GM13977 (cell line): ENCODE results near the gene OR1I1.
A peak's percentile ranks its signal among the peaks of the same experiment; 100 is the strongest.
"Not testable (repeated sequence)": the region's sequence is repeated elsewhere in the genome, so short reads cannot be mapped to it uniquely, and the experiment has no call there.

Source experiments
- DNase-seq: peaks from one replicate; pipeline ENCODE4 v3.0.0; 2012; ENCODE audit warnings: low spot score
- in situ Hi-C: fragments of 300-500 bp; cut with MboI; formaldehyde crosslinking; loops from one replicate; pipeline ENCODE4 v1.12.0; 2022; ENCODE audit warnings: low sequenced_read_pairs, low pct_unique_long_range_greater_than_20kb, mixed read lengths, inconsistent platforms; ENCODE audit not compliant: unreplicated experiment
- TF ChIP-seq, protein P1 (sequence below): IDR thresholded peaks from 2 replicates; pipeline ENCODE4 v1.5.1; 2012; ENCODE audit warnings: mild to moderate bottlenecking, control low read depth; ENCODE audit not compliant: insufficient read depth; ENCODE audit errors: extremely low read depth, missing control alignments

Gene OR1I1

DNA sequence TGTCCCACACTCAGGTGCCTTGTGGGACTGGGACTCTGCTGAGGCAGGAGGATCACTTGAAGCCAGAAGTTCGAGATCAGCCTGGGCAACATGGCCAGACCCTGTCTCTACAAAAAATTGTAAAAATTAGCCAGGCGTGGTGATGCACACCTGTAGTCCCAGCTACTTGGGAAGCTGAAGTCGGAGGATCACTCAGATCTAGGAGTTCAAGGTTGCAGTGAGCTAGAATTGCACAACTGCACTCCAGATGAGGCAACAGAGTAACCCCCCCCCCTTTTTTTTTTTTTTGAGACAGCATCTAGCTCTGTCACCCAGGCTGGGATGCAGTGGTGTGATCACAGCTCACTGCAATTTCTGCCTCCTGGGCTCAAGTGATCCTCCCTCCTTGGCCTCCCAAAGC is 14.2 kb downstream of the OR1I1 start:
- TF ChIP-seq, protein P1, sequence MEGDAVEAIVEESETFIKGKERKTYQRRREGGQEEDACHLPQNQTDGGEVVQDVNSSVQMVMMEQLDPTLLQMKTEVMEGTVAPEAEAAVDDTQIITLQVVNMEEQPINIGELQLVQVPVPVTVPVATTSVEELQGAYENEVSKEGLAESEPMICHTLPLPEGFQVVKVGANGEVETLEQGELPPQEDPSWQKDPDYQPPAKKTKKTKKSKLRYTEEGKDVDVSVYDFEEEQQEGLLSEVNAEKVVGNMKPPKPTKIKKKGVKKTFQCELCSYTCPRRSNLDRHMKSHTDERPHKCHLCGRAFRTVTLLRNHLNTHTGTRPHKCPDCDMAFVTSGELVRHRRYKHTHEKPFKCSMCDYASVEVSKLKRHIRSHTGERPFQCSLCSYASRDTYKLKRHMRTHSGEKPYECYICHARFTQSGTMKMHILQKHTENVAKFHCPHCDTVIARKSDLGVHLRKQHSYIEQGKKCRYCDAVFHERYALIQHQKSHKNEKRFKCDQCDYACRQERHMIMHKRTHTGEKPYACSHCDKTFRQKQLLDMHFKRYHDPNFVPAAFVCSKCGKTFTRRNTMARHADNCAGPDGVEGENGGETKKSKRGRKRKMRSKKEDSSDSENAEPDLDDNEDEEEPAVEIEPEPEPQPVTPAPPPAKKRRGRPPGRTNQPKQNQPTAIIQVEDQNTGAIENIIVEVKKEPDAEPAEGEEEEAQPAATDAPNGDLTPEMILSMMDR: no peak
- DNase-seq: no peak
- in situ Hi-C loops: no loop called here

DNA sequence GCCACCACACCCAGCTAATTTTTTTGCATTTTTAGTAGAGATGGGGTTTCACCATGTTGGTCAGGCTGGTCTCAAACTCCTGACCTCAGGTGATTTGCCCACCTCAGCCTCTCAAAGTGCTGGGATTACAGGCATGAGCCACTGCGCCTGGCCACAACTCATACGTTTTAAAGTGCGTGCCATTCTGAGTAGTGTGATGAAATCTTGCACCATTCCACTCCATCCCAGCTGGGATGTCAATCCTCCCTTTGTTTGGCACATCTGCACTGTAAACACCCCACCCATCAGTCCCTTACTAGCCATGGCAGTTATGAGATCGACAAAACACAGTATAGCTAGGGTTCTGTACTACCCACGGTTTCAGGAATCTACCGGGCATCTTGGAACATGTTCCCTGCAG is 16.0 kb downstream of the OR1I1 start:
- DNase-seq, in situ Hi-C loops: not testable (repeated sequence)

DNA sequence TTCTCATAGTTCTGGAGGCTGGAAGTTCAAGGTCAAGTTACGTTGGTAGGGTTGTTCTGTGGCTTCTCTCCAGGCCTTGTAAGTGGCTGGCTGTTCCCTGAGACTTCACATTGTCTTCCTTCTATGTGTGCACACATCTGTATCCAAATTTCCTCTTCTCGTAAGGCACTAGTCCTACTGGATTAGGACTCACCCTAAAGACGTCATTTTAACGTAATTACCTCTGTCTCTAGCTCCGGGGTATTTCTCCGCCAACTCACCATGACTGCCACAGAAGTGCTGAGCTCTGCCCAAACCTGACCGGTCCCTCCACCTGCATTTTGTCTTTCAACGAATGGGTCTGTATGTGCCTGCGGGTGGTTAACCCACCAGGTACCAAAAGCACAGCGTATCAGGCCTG is 16.4 kb downstream of the OR1I1 start:
- DNase-seq: no peak
- TF ChIP-seq, protein P1: no peak
- in situ Hi-C loops: no loop called here

DNA sequence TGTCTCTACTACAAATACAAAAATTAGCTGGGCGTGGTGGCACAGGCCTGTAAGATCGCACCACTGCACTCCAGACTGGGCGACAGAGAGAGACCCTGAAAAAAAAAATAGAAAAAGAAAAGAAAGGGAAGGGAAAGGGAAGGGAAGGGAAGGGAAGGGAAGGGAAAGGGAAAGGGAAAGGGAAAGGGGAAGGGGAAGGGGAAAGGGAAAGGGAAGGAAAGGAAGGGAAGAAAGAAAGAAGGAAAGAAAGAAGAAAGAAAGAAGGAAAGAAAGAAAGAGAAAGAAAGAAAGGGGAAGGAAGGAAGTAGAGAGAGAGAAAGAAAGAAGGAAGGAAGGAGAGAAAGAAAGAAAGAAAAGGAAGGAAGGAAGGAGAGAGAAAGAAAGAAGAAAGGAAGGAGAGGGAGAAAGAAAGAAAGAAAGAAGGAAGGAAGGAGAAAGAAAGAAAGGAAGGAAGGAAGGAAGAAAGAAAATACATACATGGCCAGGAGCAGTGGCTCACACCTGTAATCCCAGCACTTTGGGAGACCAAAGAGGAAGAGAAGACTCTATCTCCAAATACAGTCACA is 17.1 kb downstream of the OR1I1 start:
- no peak for DNase-seq
- in situ Hi-C loops: no loop called here
- TF ChIP-seq, protein P1: no peak

DNA sequence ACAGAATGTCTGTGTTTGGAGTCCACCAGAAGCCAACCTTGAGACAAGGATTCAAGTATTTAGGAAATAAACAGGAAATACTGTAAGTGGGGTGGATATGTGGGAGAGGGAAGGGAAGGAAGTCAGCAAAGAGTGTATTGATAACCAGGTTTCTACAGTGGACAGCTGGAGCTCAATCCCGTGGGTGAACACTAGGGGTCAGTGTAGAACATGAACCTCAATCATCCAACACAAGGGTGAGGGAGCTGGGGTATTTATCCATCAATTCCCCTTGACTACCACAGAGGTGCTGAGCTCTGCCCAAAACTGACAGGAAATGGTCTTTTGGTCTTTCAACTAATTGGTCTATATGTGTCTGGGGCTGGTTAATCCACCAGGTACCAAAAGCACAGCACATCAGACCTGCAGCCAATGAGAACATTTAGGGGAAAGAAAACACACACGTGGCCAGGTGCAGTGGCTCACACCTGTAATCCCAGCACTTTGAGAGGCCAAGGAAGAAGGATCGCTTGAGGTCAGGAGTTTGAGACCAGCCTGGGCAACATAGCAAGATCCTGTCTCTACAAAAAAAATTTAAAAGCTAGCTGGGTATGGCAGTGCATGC is 19.6 kb downstream of the OR1I1 start:
- in situ Hi-C loops: no loop called here
- TF ChIP-seq, protein P1: peak; percentile 63
- peak; percentile 59 for DNase-seq

DNA sequence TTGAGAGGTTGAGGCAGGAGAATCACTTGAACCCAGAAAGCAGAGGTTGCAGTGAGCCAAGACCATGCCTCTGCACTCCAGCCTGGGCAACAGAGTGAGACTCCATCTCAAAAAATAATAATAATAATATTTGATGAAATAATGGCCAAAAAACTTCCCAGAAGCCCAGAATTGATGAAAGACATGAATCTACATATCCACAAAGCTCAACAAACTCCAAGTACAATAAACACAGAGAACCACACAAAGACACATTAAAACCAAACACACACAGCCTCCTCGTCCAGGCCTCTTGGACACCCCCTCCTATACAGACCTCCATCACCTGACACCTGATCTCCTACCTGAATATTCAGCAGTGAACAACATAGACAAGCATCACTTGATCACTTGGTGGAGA is 22.0 kb downstream of the OR1I1 start:
- in situ Hi-C loops: no loop called here

DNA sequence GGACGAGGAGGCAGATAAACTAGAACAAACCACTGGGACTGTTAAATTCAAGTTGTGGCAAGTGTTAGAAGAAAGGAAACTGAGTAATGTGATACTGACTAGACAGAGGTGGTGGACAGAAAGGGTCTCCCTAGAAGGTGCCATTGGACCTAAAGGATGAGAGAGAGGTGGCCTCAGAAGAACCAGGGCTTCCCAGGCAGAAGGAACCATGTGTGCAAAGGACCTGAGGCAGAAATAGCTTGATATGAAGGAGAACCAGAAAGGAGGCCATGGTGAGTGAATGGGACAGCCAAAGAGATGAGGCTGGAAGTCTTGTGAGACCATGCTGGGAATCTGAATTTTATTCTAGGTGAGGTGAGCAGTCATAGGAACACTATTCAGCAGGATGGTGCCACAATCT is 22.4 kb downstream of the OR1I1 start:
- in situ Hi-C loops: no loop called here
- no peak for DNase-seq
- TF ChIP-seq, protein P1: no peak

More for the DNA sequence above, 22.0 kb downstream of the OR1I1 start:
- TF ChIP-seq, protein P1: no peak
- no peak for DNase-seq
